Caco-2 (cell line): ENCODE measurements around the gene SMIM8. TPM values are rescaled to one million over a fixed set of nuclear protein-coding genes. Genes with fewer than 3 reads are reported as not detected.

Experiments
- BruUV-seq: library from RNA; stranded (reverse); fragments of 400-500 nt; replicated peaks from 2 replicates; lab custom pipeline; 2021; lab: Mats Ljungman, UMichigan
- CTCF ChIA-PET: fragments of 300-600 bp; sonication (Branson Sonifier 250); formaldehyde crosslinking; loops from one replicate; lab custom pipeline; 2022; ENCODE audit warnings: antibody characterized with exemption; lab: Charles Lee
- POLR2A ChIA-PET: fragments of 300-600 bp; sonication (Branson Sonifier 250); formaldehyde crosslinking; loops from one replicate; lab custom pipeline; 2022; ENCODE audit warnings: antibody characterized with exemption; lab: Charles Lee
- DNase-seq, 2 experiments: peaks; one replicate each; pipeline versions ENCODE4 v3.0.0 to v3.0.0-alpha.2; 2020 to 2022
- H3K27me3 ChIP-seq: replicated peaks from 2 replicates; pipeline ENCODE4 v1.6.0; 2011; ENCODE audit warnings: low read length; ENCODE audit not compliant: control insufficient read depth, insufficient read depth
- H3K36me3 ChIP-seq: 2 replicates; pipeline ENCODE4 v1.5.1; 2011; ENCODE audit warnings: low read length; ENCODE audit not compliant: control insufficient read depth, insufficient read depth
- H3K4me1 ChIP-seq: fragments of 250-450 bp; sonication (Bioruptor Pico); 2 replicates; pipeline ENCODE4 v1.5.1; 2020; ENCODE audit warnings: mild to moderate bottlenecking
- H3K4me3 ChIP-seq: 2 replicates; pipeline ENCODE4 v1.5.1; 2011; ENCODE audit warnings: low read depth, mild to moderate bottlenecking, control low read depth, low read length
- H3K9me3 ChIP-seq: fragments of 250-450 bp; sonication (Bioruptor Pico); 2 replicates; pipeline ENCODE4 v1.5.1; 2020; ENCODE audit warnings: mild to moderate bottlenecking, moderate library complexity
- H3K27ac Mint-ChIP-seq: one replicate; pipeline ENCODE4 v1.8.0; 2022; ENCODE audit warnings: mixed read lengths; ENCODE audit not compliant: unreplicated experiment
- H3K27me3 Mint-ChIP-seq: one replicate; pipeline ENCODE4 v1.8.0; 2022; ENCODE audit warnings: mixed read lengths; ENCODE audit not compliant: insufficient read depth, unreplicated experiment
- H3K36me3 Mint-ChIP-seq: one replicate; pipeline ENCODE4 v1.8.0; 2022; ENCODE audit warnings: mild to moderate bottlenecking, mixed read lengths; ENCODE audit not compliant: insufficient read depth, unreplicated experiment
- H3K4me1 Mint-ChIP-seq: one replicate; pipeline ENCODE4 v1.8.0; 2022; ENCODE audit warnings: low read depth, mixed read lengths; ENCODE audit not compliant: unreplicated experiment
- H3K4me3 Mint-ChIP-seq: one replicate; pipeline ENCODE4 v1.8.0; 2022; ENCODE audit warnings: mild to moderate bottlenecking, moderate library complexity, mixed read lengths; ENCODE audit not compliant: unreplicated experiment
- H3K9me3 Mint-ChIP-seq: one replicate; pipeline ENCODE4 v1.8.0; 2022; ENCODE audit warnings: mixed read lengths; ENCODE audit not compliant: unreplicated experiment
- CTCF ChIP-seq, 2 experiments: fragments of 200-600 bp in 1 of 2; IDR thresholded peaks; 1 replicate in 1 of 2; 2 replicates in 1 of 2; pipeline versions ENCODE4 v1.5.1 to v1.8.0; 2011 to 2022; ENCODE audit warnings: antibody characterized with exemption in 1 of 2, control low read depth in 1 of 2, inconsistent platforms in 1 of 2, low read depth in 1 of 2, low read length in 1 of 2, mild to moderate bottlenecking in 1 of 2, moderate library complexity in 1 of 2; ENCODE audit not compliant: insufficient read depth in 1 of 2, severe bottlenecking in 1 of 2, unreplicated experiment in 1 of 2
- intact Hi-C: fragments of 100-400 bp; cut with micrococcal nuclease; formaldehyde crosslinking; loops from one replicate; pipeline ENCODE4 v1.10.0; 2022; ENCODE audit not compliant: unreplicated experiment
- total RNA-seq: library from RNA; stranded (reverse); gene quantifications from 2 replicates; pipeline ENCODE4 v1.2.3, GENCODE V29; 2022

The SMIM8 gene
- total RNA-seq, 1 experiment from 2014 or later: 8.5 TPM

- POLR2A ChIA-PET: no interaction called here
- Mint-ChIP-seq H3K4me3 (no peak overlapping the region), H3K9me3 (peaks cover 9% of the 10 kb centered on the region), H3K36me3 (no peaks in the 10 kb centered on the region), H3K27me3 (no peaks in the 10 kb centered on the region), H3K27ac (no peak overlapping the region), H3K4me1 (no peaks in the 10 kb centered on the region)
- no peaks in the 10 kb centered on the region for H3K4me1 ChIP-seq
- no peak for DNase-seq
- H3K9me3 ChIP-seq: peaks cover 8% of the 10 kb centered on the region; the same call in 1 of the 2 replicates
- no TSS peak for BruUV-seq
- no peak overlapping the region for H3K4me3 ChIP-seq
- no peaks in the 10 kb centered on the region for H3K36me3 ChIP-seq
- no peaks in the 10 kb centered on the region for H3K27me3 ChIP-seq
- no peak for TF ChIP-seq CTCF (IDR thresholded peaks at IDR 0.05; ENCODE audit: insufficient read depth in 1 of 2, low read depth in 1 of 2, low read length in 1 of 2, severe bottlenecking in 1 of 2, unreplicated experiment in 1 of 2)
- CTCF ChIA-PET: no interaction called here
- intact Hi-C loops: no loop called here
Measured at GRCh38 chr6:87366899-87367298, 44.5 kb downstream of the SMIM8 start.

GRCh38 chr6:87373377-87373776 lies 51.0 kb downstream of the SMIM8 start:
- Mint-ChIP-seq H3K27me3 (no peaks in the 10 kb centered on the region), H3K4me1 (no peaks in the 10 kb centered on the region), H3K4me3 (no peak overlapping the region), H3K36me3 (no peaks in the 10 kb centered on the region), H3K9me3 (peaks cover 9% of the 10 kb centered on the region), H3K27ac (no peak overlapping the region)
- H3K4me1 ChIP-seq: no peaks in the 10 kb centered on the region
- POLR2A ChIA-PET: no interaction called here
- H3K9me3 ChIP-seq: peaks cover 8% of the 10 kb centered on the region; the same call in 1 of the 2 replicates
- no peaks in the 10 kb centered on the region for H3K27me3 ChIP-seq
- no peak overlapping the region for H3K4me3 ChIP-seq
- no peak for TF ChIP-seq CTCF (IDR thresholded peaks at IDR 0.05; ENCODE audit: insufficient read depth in 1 of 2, low read depth in 1 of 2, low read length in 1 of 2, severe bottlenecking in 1 of 2, unreplicated experiment in 1 of 2)
- intact Hi-C loops: no loop called here
- no TSS peak for BruUV-seq
- CTCF ChIA-PET: no interaction called here
- DNase-seq: no peak
- no peaks in the 10 kb centered on the region for H3K36me3 ChIP-seq

GRCh38 chr6:87375315-87375714 lies 52.9 kb downstream of the SMIM8 start:
- no TSS peak for BruUV-seq
- CTCF ChIA-PET: no interaction called here

More at GRCh38 chr6:87375315-87375714, 52.9 kb downstream of the SMIM8 start:
- Mint-ChIP-seq H3K4me1 (no peaks in the 10 kb centered on the region), H3K4me3 (no peak overlapping the region), H3K27ac (no peak overlapping the region), H3K36me3 (no peaks in the 10 kb centered on the region), H3K9me3 (peaks cover under 1% of the 10 kb centered on the region), H3K27me3 (no peaks in the 10 kb centered on the region)
- POLR2A ChIA-PET: no interaction called here
- no peaks in the 10 kb centered on the region for H3K27me3 ChIP-seq
- no peaks in the 10 kb centered on the region for H3K36me3 ChIP-seq
- no peak overlapping the region for H3K4me3 ChIP-seq
- H3K4me1 ChIP-seq: no peaks in the 10 kb centered on the region
- intact Hi-C loops: no loop called here
- no peak for TF ChIP-seq CTCF (IDR thresholded peaks at IDR 0.05; ENCODE audit: insufficient read depth in 1 of 2, low read depth in 1 of 2, low read length in 1 of 2, severe bottlenecking in 1 of 2, unreplicated experiment in 1 of 2)
- H3K9me3 ChIP-seq: no peaks in the 10 kb centered on the region
- DNase-seq: no peak
